ENCODE results near the gene PIK3C2G. TPM values are rescaled to one million over a fixed set of nuclear protein-coding genes. Genes with fewer than 3 reads are reported as not detected.

Gene PIK3C2G
- total RNA-seq, 2 experiments from 2014 or later, result not detected

GRCh38 chr12:18257251-18257650, 4.1 kb upstream of the PIK3C2G start:
- H3K27ac Mint-ChIP-seq, result no peak overlapping the region
- no peaks in the 10 kb centered on the region for H3K9me3 Mint-ChIP-seq
- DNase-seq, result no peak
- ChIA-PET POLR2A (no interaction called here), CTCF (no interaction called here)
- no peaks in the 10 kb centered on the region for H3K4me1 Mint-ChIP-seq
- no peaks in the 10 kb centered on the region for H3K27me3 Mint-ChIP-seq
- no peaks in the 10 kb centered on the region for H3K36me3 Mint-ChIP-seq (ENCODE audit: low read depth)
- H3K4me3 Mint-ChIP-seq, result no peak overlapping the region

GRCh38 chr12:18258929-18259328, 2.4 kb upstream of the PIK3C2G start:
- Mint-ChIP-seq H3K27ac (no peak overlapping the region), H3K9me3 (no peaks in the 10 kb centered on the region), H3K27me3 (no peaks in the 10 kb centered on the region), H3K4me1 (no peaks in the 10 kb centered on the region), H3K36me3 (ENCODE audit: low read depth) (no peaks in the 10 kb centered on the region), H3K4me3 (no peak overlapping the region)
- no peak for DNase-seq
- ChIA-PET POLR2A (no interaction called here), CTCF (no interaction called here)

- Mint-ChIP-seq H3K4me1 (no peaks in the 10 kb centered on the region), H3K27me3 (no peaks in the 10 kb centered on the region), H3K9me3 (no peaks in the 10 kb centered on the region), H3K4me3 (no peak overlapping the region), H3K36me3 (ENCODE audit: low read depth) (no peaks in the 10 kb centered on the region), H3K27ac (no peak overlapping the region)
- ChIA-PET POLR2A (no interaction called here), CTCF (no interaction called here)
- DNase-seq, result no peak
These were observed 1.2 kb upstream of the PIK3C2G start for GRCh38 chr12:18259906-18260682.

GRCh38 chr12:18261906-18262305, 588 bp downstream of the PIK3C2G start:
- Mint-ChIP-seq H3K36me3 (ENCODE audit: low read depth) (no peaks in the 10 kb centered on the region), H3K27ac (no peak overlapping the region), H3K9me3 (no peaks in the 10 kb centered on the region), H3K27me3 (no peaks in the 10 kb centered on the region), H3K4me3 (no peak overlapping the region), H3K4me1 (no peaks in the 10 kb centered on the region)
- ChIA-PET CTCF (interaction anchor here (1.4 kb wide), 1 partner anchor 12 kb away, joined by 6 read pairs; no protein-coding TSS in a partner anchor), POLR2A (no interaction called here)
- DNase-seq, result no peak

- Mint-ChIP-seq H3K4me3 (no peak overlapping the region), H3K27ac (no peak overlapping the region), H3K27me3 (no peaks in the 10 kb centered on the region), H3K4me1 (no peaks in the 10 kb centered on the region), H3K9me3 (no peaks in the 10 kb centered on the region), H3K36me3 (ENCODE audit: low read depth) (no peaks in the 10 kb centered on the region)
- CTCF ChIA-PET, result interaction anchor here (1.4 kb wide), 1 partner anchor 13 kb away, joined by 6 read pairs; no protein-coding TSS in a partner anchor
- POLR2A ChIA-PET, result no interaction called here
- DNase-seq, result no peak
These were observed 1.2 kb downstream of the PIK3C2G start for GRCh38 chr12:18262514-18262913.

- CTCF ChIA-PET, result no interaction called here
These were observed 3.3 kb downstream of the PIK3C2G start for GRCh38 chr12:18264581-18265075.

GRCh38 chr12:18267427-18268099, 6.2 kb downstream of the PIK3C2G start:
- POLR2A ChIA-PET, result no interaction called here
- CTCF ChIA-PET, result no interaction called here
- no peak for DNase-seq
- H3K27ac Mint-ChIP-seq, result no peak overlapping the region
- H3K27me3 Mint-ChIP-seq, result no peaks in the 10 kb centered on the region
- no peak overlapping the region for H3K4me3 Mint-ChIP-seq
- H3K36me3 Mint-ChIP-seq (ENCODE audit: low read depth), result no peaks in the 10 kb centered on the region
- no peaks in the 10 kb centered on the region for H3K9me3 Mint-ChIP-seq
- H3K4me1 Mint-ChIP-seq, result no peaks in the 10 kb centered on the region

More at GRCh38 chr12:18264581-18265075, 3.3 kb downstream of the PIK3C2G start:
- DNase-seq, result no peak
- H3K4me3 Mint-ChIP-seq, result no peak overlapping the region
- H3K27me3 Mint-ChIP-seq, result no peaks in the 10 kb centered on the region
- H3K36me3 Mint-ChIP-seq (ENCODE audit: low read depth), result no peaks in the 10 kb centered on the region
- no peak overlapping the region for H3K27ac Mint-ChIP-seq
- no peaks in the 10 kb centered on the region for H3K9me3 Mint-ChIP-seq
- POLR2A ChIA-PET, result no interaction called here
- H3K4me1 Mint-ChIP-seq, result no peaks in the 10 kb centered on the region

GRCh38 chr12:18270958-18271460, 9.7 kb downstream of the PIK3C2G start:
- H3K4me3 Mint-ChIP-seq, result no peak overlapping the region
- ChIA-PET POLR2A (no interaction called here), CTCF (no interaction called here)
- no peaks in the 10 kb centered on the region for H3K4me1 Mint-ChIP-seq
- DNase-seq, result no peak
- no peak overlapping the region for H3K27ac Mint-ChIP-seq
- H3K36me3 Mint-ChIP-seq (ENCODE audit: low read depth), result no peaks in the 10 kb centered on the region
- H3K9me3 Mint-ChIP-seq, result peaks cover 2% of the 10 kb centered on the region
- no peaks in the 10 kb centered on the region for H3K27me3 Mint-ChIP-seq

- POLR2A ChIA-PET, result no interaction called here
- H3K4me3 Mint-ChIP-seq, result no peak overlapping the region
- DNase-seq, result no peak
- CTCF ChIA-PET, result no interaction called here
- no peaks in the 10 kb centered on the region for H3K36me3 Mint-ChIP-seq (ENCODE audit: low read depth)
- H3K27ac Mint-ChIP-seq, result no peak overlapping the region
- no peaks in the 10 kb centered on the region for H3K4me1 Mint-ChIP-seq
- H3K27me3 Mint-ChIP-seq, result no peaks in the 10 kb centered on the region
- peaks cover 2% of the 10 kb centered on the region for H3K9me3 Mint-ChIP-seq
These were observed 14.7 kb downstream of the PIK3C2G start for GRCh38 chr12:18275981-18276380.

GRCh38 chr12:18277196-18277595, 15.9 kb downstream of the PIK3C2G start:
- POLR2A ChIA-PET, result no interaction called here
- no peak overlapping the region for H3K4me3 Mint-ChIP-seq
- H3K27me3 Mint-ChIP-seq, result no peaks in the 10 kb centered on the region
- no peak for DNase-seq
- no peaks in the 10 kb centered on the region for H3K36me3 Mint-ChIP-seq (ENCODE audit: low read depth)
- CTCF ChIA-PET, result no interaction called here
- peaks cover 2% of the 10 kb centered on the region for H3K9me3 Mint-ChIP-seq
- H3K27ac Mint-ChIP-seq, result no peak overlapping the region
- no peaks in the 10 kb centered on the region for H3K4me1 Mint-ChIP-seq

- ChIA-PET POLR2A (no interaction called here), CTCF (no interaction called here)
- Mint-ChIP-seq H3K4me1 (no peaks in the 10 kb centered on the region), H3K27me3 (no peaks in the 10 kb centered on the region), H3K4me3 (no peak overlapping the region), H3K27ac (no peak overlapping the region), H3K36me3 (ENCODE audit: low read depth) (no peaks in the 10 kb centered on the region), H3K9me3 (peaks cover 6% of the 10 kb centered on the region)
- no peak for DNase-seq
These were observed 19.4 kb downstream of the PIK3C2G start for GRCh38 chr12:18280728-18281127.

GRCh38 chr12:18281941-18282340, 20.6 kb downstream of the PIK3C2G start:
- H3K27me3 Mint-ChIP-seq, result no peaks in the 10 kb centered on the region
- H3K27ac Mint-ChIP-seq, result no peak overlapping the region
- CTCF ChIA-PET, result no interaction called here
- H3K9me3 Mint-ChIP-seq, result peaks cover 6% of the 10 kb centered on the region
- no peak for DNase-seq
- H3K4me3 Mint-ChIP-seq, result no peak overlapping the region
- H3K36me3 Mint-ChIP-seq (ENCODE audit: low read depth), result no peaks in the 10 kb centered on the region
- POLR2A ChIA-PET, result no interaction called here
- H3K4me1 Mint-ChIP-seq, result no peaks in the 10 kb centered on the region

- H3K4me3 Mint-ChIP-seq, result no peak overlapping the region
- H3K4me1 Mint-ChIP-seq, result no peaks in the 10 kb centered on the region
- ChIA-PET POLR2A (no interaction called here), CTCF (no interaction called here)
- H3K9me3 Mint-ChIP-seq, result peaks cover 6% of the 10 kb centered on the region
- H3K27me3 Mint-ChIP-seq, result no peaks in the 10 kb centered on the region
- no peak overlapping the region for H3K27ac Mint-ChIP-seq
- no peaks in the 10 kb centered on the region for H3K36me3 Mint-ChIP-seq (ENCODE audit: low read depth)
- no peak for DNase-seq
These were observed 22.5 kb downstream of the PIK3C2G start for GRCh38 chr12:18283831-18284230.

- no peak overlapping the region for H3K4me3 Mint-ChIP-seq
- ChIA-PET CTCF (no interaction called here), POLR2A (no interaction called here)
- H3K27me3 Mint-ChIP-seq, result no peaks in the 10 kb centered on the region
- DNase-seq, result no peak
- no peaks in the 10 kb centered on the region for H3K36me3 Mint-ChIP-seq (ENCODE audit: low read depth)
- H3K27ac Mint-ChIP-seq, result no peak overlapping the region
- H3K9me3 Mint-ChIP-seq, result peaks cover 6% of the 10 kb centered on the region
- no peaks in the 10 kb centered on the region for H3K4me1 Mint-ChIP-seq
These were observed 23.1 kb downstream of the PIK3C2G start for GRCh38 chr12:18284386-18284785.
